HG02798 (cell line): ENCODE results near the gene CYREN.
"Not testable (repeated sequence)": the region's sequence is repeated elsewhere in the genome, so short reads cannot be mapped to it uniquely, and the experiment has no call there.

ENCODE experiments used
- ATAC-seq: cut with Tn5 transposase; IDR thresholded peaks from one replicate; pipeline ENCODE4 v1.9.1; 2021; ENCODE audit warnings: mild to moderate bottlenecking; ENCODE audit not compliant: unreplicated experiment, poor library complexity

CYREN gene

GRCh38 chr7:135161669-135162068 is 8.8 kb downstream of the CYREN start:
- ATAC-seq, result no peak

- ATAC-seq, result no peak
These were observed 9.5 kb downstream of the CYREN start for GRCh38 chr7:135160858-135161653.

- peak; percentile 43 for ATAC-seq
These were observed 10.2 kb downstream of the CYREN start for GRCh38 chr7:135160098-135160857.

GRCh38 chr7:135159359-135160085 is 11.0 kb downstream of the CYREN start:
- peak; percentile 1 for ATAC-seq

- no peak for ATAC-seq
These were observed 11.6 kb downstream of the CYREN start for GRCh38 chr7:135158874-135159273.

- no peak for ATAC-seq
These were observed 12.3 kb downstream of the CYREN start for GRCh38 chr7:135158141-135158655.

- no peak for ATAC-seq
These were observed 14.2 kb downstream of the CYREN start for GRCh38 chr7:135156290-135156689.

GRCh38 chr7:135154734-135155133 is 15.8 kb downstream of the CYREN start:
- no peak for ATAC-seq

- no peak for ATAC-seq
These were observed 18.1 kb downstream of the CYREN start for GRCh38 chr7:135152442-135152841.

- no peak for ATAC-seq
These were observed 19.0 kb downstream of the CYREN start for GRCh38 chr7:135151533-135151932.

- ATAC-seq, result no peak
These were observed 19.4 kb downstream of the CYREN start for GRCh38 chr7:135151132-135151531.

GRCh38 chr7:135150072-135150782 is 20.3 kb downstream of the CYREN start:
- ATAC-seq, result no peak

GRCh38 chr7:135147899-135148721 is 22.4 kb downstream of the CYREN start, which contains the start of gene TMEM140:
Gene TMEM140, plus strand, starts transcription at chr7:135148072. Its CDS starts 16,370 bp downstream, at chr7:135164442.
- ATAC-seq, result peak; percentile 81

- ATAC-seq, result peak; percentile 16
These were observed 23.1 kb downstream of the CYREN start for GRCh38 chr7:135147341-135147898.

GRCh38 chr7:135143885-135144668 is 26.4 kb downstream of the CYREN start:
- ATAC-seq, result no peak

- ATAC-seq, result no peak
These were observed 40.9 kb downstream of the CYREN start for GRCh38 chr7:135129579-135129978.

GRCh38 chr7:135128931-135129330 is 41.6 kb downstream of the CYREN start:
- no peak for ATAC-seq

- not testable (repeated sequence) for ATAC-seq
These were observed 45.9 kb downstream of the CYREN start for GRCh38 chr7:135124631-135125030.
